Measurements from ENCODE around the gene DGKD. TPM values are rescaled to one million over a fixed set of nuclear protein-coding genes. Genes with fewer than 3 reads are reported as not detected.

Gene DGKD
- polyA plus RNA-seq, 1 experiment = 10.8 TPM

- Histone ChIP-seq H3K27me3 (ENCODE audit: control insufficient read depth, insufficient read depth, low read length) (no peaks in the 10 kb centered on the region), H3K27ac (ENCODE audit: low read depth, low read length) (no peak overlapping the region), H3K9me3 (ENCODE audit: control insufficient read depth, insufficient read depth, low read length) (no peaks in the 10 kb centered on the region; the same call in 1 of the 2 replicates), H3K4me3 (ENCODE audit: low read depth, low read length) (no peak overlapping the region)
- TF ChIP-seq CTCF (IDR thresholded peaks at IDR 0.05; ENCODE audit: low read depth, low read length) = no peak
- ChIA-PET POLR2A (no interaction called here), CTCF (interaction anchor here (1.2 to 3.0 kb wide), 4 partner anchors 40 to 164 kb away, joined by 3 to 66 read pairs (median 8); no protein-coding TSS in a partner anchor)
- no peak for DNase-seq (ENCODE audit: low read depth, low spot score)
Observed at GRCh38 chr2:233445152-233445830, 91.0 kb downstream of the DGKD start.

- ChIA-PET POLR2A (no interaction called here), CTCF (no interaction called here)
- Histone ChIP-seq H3K4me3 (ENCODE audit: low read depth, low read length) (no peak overlapping the region), H3K27me3 (ENCODE audit: control insufficient read depth, insufficient read depth, low read length) (no peaks in the 10 kb centered on the region), H3K27ac (ENCODE audit: low read depth, low read length) (no peak overlapping the region), H3K9me3 (ENCODE audit: control insufficient read depth, insufficient read depth, low read length) (no peaks in the 10 kb centered on the region; the same call in 1 of the 2 replicates)
- TF ChIP-seq CTCF (IDR thresholded peaks at IDR 0.05; ENCODE audit: low read depth, low read length) = no peak
- no peak for DNase-seq (ENCODE audit: low read depth, low spot score)
Observed at GRCh38 chr2:233446121-233446520, 91.8 kb downstream of the DGKD start.

- Histone ChIP-seq H3K4me3 (ENCODE audit: low read depth, low read length) (no peak overlapping the region), H3K9me3 (ENCODE audit: control insufficient read depth, insufficient read depth, low read length) (no peaks in the 10 kb centered on the region; the same call in 1 of the 2 replicates), H3K27ac (ENCODE audit: low read depth, low read length) (no peak overlapping the region), H3K27me3 (ENCODE audit: control insufficient read depth, insufficient read depth, low read length) (no peaks in the 10 kb centered on the region)
- POLR2A ChIA-PET = no interaction called here
- CTCF ChIA-PET = no interaction called here
- DNase-seq (ENCODE audit: low read depth, low spot score) = no peak
- no peak for TF ChIP-seq CTCF (IDR thresholded peaks at IDR 0.05; ENCODE audit: low read depth, low read length)
Observed at GRCh38 chr2:233446606-233447305, 92.5 kb downstream of the DGKD start.

GRCh38 chr2:233447506-233448219, 93.4 kb downstream of the DGKD start:
- DNase-seq (ENCODE audit: low read depth, low spot score) = no peak
- CTCF ChIA-PET = interaction anchor here (0.7 to 2.5 kb wide), 15 partner anchors 8 to 481 kb away, joined by 3 to 25 read pairs (median 4); partner anchors contain the start of gene UGT1A5
- POLR2A ChIA-PET = no interaction called here
- TF ChIP-seq CTCF (IDR thresholded peaks at IDR 0.05; ENCODE audit: low read depth, low read length) = no peak
- Histone ChIP-seq H3K27me3 (ENCODE audit: control insufficient read depth, insufficient read depth, low read length) (no peaks in the 10 kb centered on the region), H3K9me3 (ENCODE audit: control insufficient read depth, insufficient read depth, low read length) (no peaks in the 10 kb centered on the region; the same call in 1 of the 2 replicates), H3K27ac (ENCODE audit: low read depth, low read length) (no peak overlapping the region), H3K4me3 (ENCODE audit: low read depth, low read length) (no peak overlapping the region)

Data from AG04450 (cell line).